ENCODE measurements around the gene PLXDC2. TPM values are rescaled to one million over a fixed set of nuclear protein-coding genes. Genes with fewer than 3 reads are reported as not detected.

The PLXDC2 gene
- total and polyA plus RNA-seq, 10 of the 15 experiments (the other 5 are each of a cell fraction or from before 2014, with no cell fraction given) = 0.05 to 1.8 (median 0.14) TPM; not detected in 2

DNA sequence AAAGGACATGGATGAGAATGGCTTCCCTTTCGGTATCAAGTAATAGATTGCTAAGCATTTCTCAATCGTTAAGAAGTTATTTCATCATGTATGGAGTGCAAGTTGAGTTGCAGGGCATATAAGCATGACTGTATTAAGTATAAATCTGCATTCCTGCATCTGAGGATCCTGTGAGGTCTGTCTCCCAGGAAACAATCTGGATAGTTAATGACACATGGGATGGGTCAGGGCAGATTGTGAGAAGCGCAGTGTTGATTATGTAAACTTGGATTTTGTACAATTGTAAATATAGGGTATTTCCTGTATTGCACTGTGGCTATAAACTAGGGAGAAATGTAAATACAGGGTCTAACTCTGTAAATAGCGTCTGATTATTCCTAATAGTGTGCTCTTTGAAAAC is 102.6 kb downstream of the PLXDC2 start:
- no peak for DNase-seq (ENCODE audit: low read depth, low spot score)
- ATAC-seq = no peak
- H3K36me3 ChIP-seq (ENCODE audit: control insufficient read depth in 2 of 2, insufficient read depth in 2 of 2, low read length in 1 of 2) = no peaks in the 10 kb centered on the region
- in situ Hi-C loops (cut with MboI) = no loop called here
- no peaks in the 10 kb centered on the region for H4K20me1 ChIP-seq (ENCODE audit: control insufficient read depth, insufficient read depth)
- H3K4me1 ChIP-seq (ENCODE audit: control insufficient read depth, insufficient read depth, low read length) = no peaks in the 10 kb centered on the region
- no peak overlapping the region for H3K27ac ChIP-seq (ENCODE audit: control insufficient read depth, insufficient read depth)
- no peak overlapping the region for H3K4me2 ChIP-seq (ENCODE audit: control insufficient read depth, insufficient read depth)
- intact Hi-C loops (cut with micrococcal nuclease; ENCODE audit: unreplicated experiment) = no loop called here
- CTCF ChIA-PET = interaction anchor here (0.9 to 2.7 kb wide), 2 partner anchors 11 to 26 kb away, joined by 3 to 5 read pairs; no protein-coding TSS in a partner anchor
- no peaks in the 10 kb centered on the region for H3K9me3 ChIP-seq (replicated peaks; ENCODE audit: control insufficient read depth, insufficient read depth, low read length)
- no TSS peak for BruUV-seq (replicated peaks)
- no peak overlapping the region for H2AFZ ChIP-seq (ENCODE audit: control insufficient read depth, low read depth, low read length)
- no peak overlapping the region for H3K9ac ChIP-seq (ENCODE audit: control insufficient read depth, insufficient read depth, low read length)
- TF ChIP-seq ETV6 (conservative IDR thresholded peaks at IDR 0.05 in 1 of 2, IDR thresholded peaks at IDR 0.05 in 1 of 2; ENCODE audit: borderline replicate concordance in 1 of 2, low read depth in 1 of 2) = no peak
- TF ChIP-seq POLR2AphosphoS2 (IDR thresholded peaks at IDR 0.05; ENCODE audit: low read depth, low read length) = no peak
- TF ChIP-seq ESRRA (IDR thresholded peaks at IDR 0.05; ENCODE audit: low read length) = no peak
- TF ChIP-seq CREB1 (IDR thresholded peaks at IDR 0.05; ENCODE audit: low read depth) = no peak
- RAD21 ChIA-PET (ENCODE audit: unreplicated experiment) = no interaction called here
- H3K79me2 ChIP-seq (ENCODE audit: control insufficient read depth, insufficient read depth, low read length) = no peaks in the 10 kb centered on the region
- no peaks in the 10 kb centered on the region for H3K27me3 ChIP-seq (replicated peaks in 1 of 2; ENCODE audit: control insufficient read depth in 2 of 2, insufficient read depth in 2 of 2, low read length in 1 of 2)
- SMC1A ChIA-PET (ENCODE audit: uncharacterized antibody, unreplicated experiment) = interaction anchor here (1.0 to 1.7 kb wide), 2 partner anchors 16 to 23 kb away, joined by 3 to 6 read pairs; no protein-coding TSS in a partner anchor
- WGBS (ENCODE audit: insufficient coverage, insufficient replicate concordance, low lambda C conversion rate, missing lambda C conversion rate) = 28% methylated on average over 4 of the region's 4 CpGs
- POLR2A ChIA-PET = no interaction called here
- FAIRE-seq = no peak
- H3K4me3 ChIP-seq = no peak overlapping the region

- DNase-seq (ENCODE audit: low read depth, low spot score) (no peak), FAIRE-seq (no peak), ATAC-seq (no peak)
- BruUV-seq (replicated peaks) = no TSS peak
- Histone ChIP-seq H3K79me2 (ENCODE audit: control insufficient read depth, insufficient read depth, low read length) (no peaks in the 10 kb centered on the region), H3K4me2 (ENCODE audit: control insufficient read depth, insufficient read depth) (no peak overlapping the region), H2AFZ (ENCODE audit: control insufficient read depth, low read depth, low read length) (no peak overlapping the region), H3K9me3 (replicated peaks; ENCODE audit: control insufficient read depth, insufficient read depth, low read length) (no peaks in the 10 kb centered on the region), H4K20me1 (ENCODE audit: control insufficient read depth, insufficient read depth) (no peaks in the 10 kb centered on the region), H3K4me1 (ENCODE audit: control insufficient read depth, insufficient read depth, low read length) (no peaks in the 10 kb centered on the region), H3K4me3 (no peak overlapping the region), H3K9ac (ENCODE audit: control insufficient read depth, insufficient read depth, low read length) (no peak overlapping the region), H3K36me3 (ENCODE audit: control insufficient read depth in 2 of 2, insufficient read depth in 2 of 2, low read length in 1 of 2) (no peaks in the 10 kb centered on the region), H3K27me3 (replicated peaks in 1 of 2; ENCODE audit: control insufficient read depth in 2 of 2, insufficient read depth in 2 of 2, low read length in 1 of 2) (no peaks in the 10 kb centered on the region), H3K27ac (ENCODE audit: control insufficient read depth, insufficient read depth) (no peak overlapping the region)
- CTCF ChIA-PET = interaction anchor here (2.7 kb wide), 1 partner anchor 10 kb away, joined by 5 read pairs; no protein-coding TSS in a partner anchor
- no peak for TF ChIP-seq ATF3 (IDR thresholded peaks at IDR 0.05; ENCODE audit: borderline replicate concordance, extremely low read depth, low read depth, low read length)
- TF ChIP-seq, protein P1, sequence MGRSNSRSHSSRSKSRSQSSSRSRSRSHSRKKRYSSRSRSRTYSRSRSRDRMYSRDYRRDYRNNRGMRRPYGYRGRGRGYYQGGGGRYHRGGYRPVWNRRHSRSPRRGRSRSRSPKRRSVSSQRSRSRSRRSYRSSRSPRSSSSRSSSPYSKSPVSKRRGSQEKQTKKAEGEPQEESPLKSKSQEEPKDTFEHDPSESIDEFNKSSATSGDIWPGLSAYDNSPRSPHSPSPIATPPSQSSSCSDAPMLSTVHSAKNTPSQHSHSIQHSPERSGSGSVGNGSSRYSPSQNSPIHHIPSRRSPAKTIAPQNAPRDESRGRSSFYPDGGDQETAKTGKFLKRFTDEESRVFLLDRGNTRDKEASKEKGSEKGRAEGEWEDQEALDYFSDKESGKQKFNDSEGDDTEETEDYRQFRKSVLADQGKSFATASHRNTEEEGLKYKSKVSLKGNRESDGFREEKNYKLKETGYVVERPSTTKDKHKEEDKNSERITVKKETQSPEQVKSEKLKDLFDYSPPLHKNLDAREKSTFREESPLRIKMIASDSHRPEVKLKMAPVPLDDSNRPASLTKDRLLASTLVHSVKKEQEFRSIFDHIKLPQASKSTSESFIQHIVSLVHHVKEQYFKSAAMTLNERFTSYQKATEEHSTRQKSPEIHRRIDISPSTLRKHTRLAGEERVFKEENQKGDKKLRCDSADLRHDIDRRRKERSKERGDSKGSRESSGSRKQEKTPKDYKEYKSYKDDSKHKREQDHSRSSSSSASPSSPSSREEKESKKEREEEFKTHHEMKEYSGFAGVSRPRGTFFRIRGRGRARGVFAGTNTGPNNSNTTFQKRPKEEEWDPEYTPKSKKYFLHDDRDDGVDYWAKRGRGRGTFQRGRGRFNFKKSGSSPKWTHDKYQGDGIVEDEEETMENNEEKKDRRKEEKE (IDR thresholded peaks at IDR 0.05) = no peak
- no peak for TF ChIP-seq SIX5 (IDR thresholded peaks at IDR 0.05; ENCODE audit: low read depth, low read length, severe bottlenecking)
- no peak for TF ChIP-seq IKZF2 (IDR thresholded peaks at IDR 0.05)
- TF ChIP-seq SPI1 (IDR thresholded peaks at IDR 0.05; ENCODE audit: borderline replicate concordance, insufficient read depth, low read depth, low read length) = no peak
- TF ChIP-seq SMC3 (IDR thresholded peaks at IDR 0.05; ENCODE audit: borderline replicate concordance, low read length) = no peak
- TF ChIP-seq PML (IDR thresholded peaks at IDR 0.05; ENCODE audit: low read length) = no peak
- no peak for TF ChIP-seq HDAC2 (IDR thresholded peaks at IDR 0.05)
- no peak for TF ChIP-seq ASH2L (IDR thresholded peaks at IDR 0.05; ENCODE audit: borderline replicate concordance, low read depth)
- no peak for TF ChIP-seq KLF5 (IDR thresholded peaks at IDR 0.05; ENCODE audit: partially characterized antibody)
- RAD21 ChIA-PET (ENCODE audit: unreplicated experiment) = no interaction called here
- intact Hi-C loops (cut with micrococcal nuclease; ENCODE audit: unreplicated experiment) (no loop called here), in situ Hi-C loops (cut with MboI) (no loop called here)
- WGBS (ENCODE audit: insufficient coverage, insufficient replicate concordance, low lambda C conversion rate, missing lambda C conversion rate) = 20% methylated on average over 2 of the region's 2 CpGs
- POLR2A ChIA-PET = no interaction called here
- SMC1A ChIA-PET (ENCODE audit: uncharacterized antibody, unreplicated experiment) = no interaction called here
Observed at GRCh38 chr10:19919671-19920070, 103.4 kb downstream of the PLXDC2 start.
